ENCODE data around the gene DSTYK.

Gene DSTYK, protein sequence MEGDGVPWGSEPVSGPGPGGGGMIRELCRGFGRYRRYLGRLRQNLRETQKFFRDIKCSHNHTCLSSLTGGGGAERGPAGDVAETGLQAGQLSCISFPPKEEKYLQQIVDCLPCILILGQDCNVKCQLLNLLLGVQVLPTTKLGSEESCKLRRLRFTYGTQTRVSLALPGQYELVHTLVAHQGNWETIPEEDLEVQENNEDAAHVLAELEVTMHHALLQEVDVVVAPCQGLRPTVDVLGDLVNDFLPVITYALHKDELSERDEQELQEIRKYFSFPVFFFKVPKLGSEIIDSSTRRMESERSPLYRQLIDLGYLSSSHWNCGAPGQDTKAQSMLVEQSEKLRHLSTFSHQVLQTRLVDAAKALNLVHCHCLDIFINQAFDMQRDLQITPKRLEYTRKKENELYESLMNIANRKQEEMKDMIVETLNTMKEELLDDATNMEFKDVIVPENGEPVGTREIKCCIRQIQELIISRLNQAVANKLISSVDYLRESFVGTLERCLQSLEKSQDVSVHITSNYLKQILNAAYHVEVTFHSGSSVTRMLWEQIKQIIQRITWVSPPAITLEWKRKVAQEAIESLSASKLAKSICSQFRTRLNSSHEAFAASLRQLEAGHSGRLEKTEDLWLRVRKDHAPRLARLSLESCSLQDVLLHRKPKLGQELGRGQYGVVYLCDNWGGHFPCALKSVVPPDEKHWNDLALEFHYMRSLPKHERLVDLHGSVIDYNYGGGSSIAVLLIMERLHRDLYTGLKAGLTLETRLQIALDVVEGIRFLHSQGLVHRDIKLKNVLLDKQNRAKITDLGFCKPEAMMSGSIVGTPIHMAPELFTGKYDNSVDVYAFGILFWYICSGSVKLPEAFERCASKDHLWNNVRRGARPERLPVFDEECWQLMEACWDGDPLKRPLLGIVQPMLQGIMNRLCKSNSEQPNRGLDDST

GRCh38 chr1:205211169-205211838 lies at the start of gene DSTYK:
TSS of gene DSTYK (minus strand) at chr1:205211702. CDS start at chr1:205211535, 167 bp downstream.
- DNase-seq, result peak; percentile 93

- no peak for DNase-seq
Observed at GRCh38 chr1:205259998-205260397, 48.5 kb upstream of the DSTYK start.

- DNase-seq, result no peak
Observed at GRCh38 chr1:205259324-205259832, 47.9 kb upstream of the DSTYK start.

DNA sequence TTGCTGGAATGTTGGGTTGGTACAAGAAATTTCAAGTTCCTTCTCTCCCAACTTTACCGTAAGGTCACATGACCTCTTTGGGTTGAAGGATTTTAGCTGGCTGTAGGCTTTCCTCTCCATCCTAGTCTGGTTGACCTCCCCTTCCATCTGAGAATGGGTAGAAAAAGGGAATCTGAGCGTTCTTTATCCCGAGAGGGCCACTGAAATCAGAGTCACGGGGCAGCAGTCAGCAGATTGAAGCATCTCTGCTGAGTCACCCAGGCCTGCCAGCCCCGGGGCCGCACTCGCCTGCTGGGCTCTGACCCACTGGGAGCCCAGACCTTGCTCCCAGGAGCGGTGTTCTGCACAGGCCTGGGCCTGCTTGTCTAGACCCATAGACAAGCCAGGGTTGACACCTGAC lies 47.2 kb upstream of the DSTYK start:
- DNase-seq, result no peak

GRCh38 chr1:205258261-205258691 lies 46.8 kb upstream of the DSTYK start:
- no peak for DNase-seq

DNA sequence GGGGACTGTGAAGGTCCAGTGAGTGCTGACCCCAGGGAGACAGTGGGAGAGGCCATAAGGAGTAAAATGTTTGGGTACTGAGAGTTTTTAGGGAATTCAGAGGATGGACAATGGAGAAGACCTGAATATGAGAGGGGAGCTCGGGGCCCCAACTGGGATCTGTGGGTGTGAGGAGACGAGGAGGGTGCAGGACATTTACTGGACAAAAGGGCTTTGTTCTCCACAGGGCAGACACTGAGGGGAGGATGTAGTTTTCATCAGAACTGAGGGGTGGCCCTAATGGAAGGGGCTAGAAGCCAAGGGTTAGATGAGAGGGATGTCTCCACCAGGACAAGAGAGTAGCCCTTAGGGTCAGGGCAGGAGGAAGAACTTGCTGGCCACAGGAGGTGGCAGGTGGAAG lies 46.2 kb upstream of the DSTYK start:
- DNase-seq, result no peak

DNA sequence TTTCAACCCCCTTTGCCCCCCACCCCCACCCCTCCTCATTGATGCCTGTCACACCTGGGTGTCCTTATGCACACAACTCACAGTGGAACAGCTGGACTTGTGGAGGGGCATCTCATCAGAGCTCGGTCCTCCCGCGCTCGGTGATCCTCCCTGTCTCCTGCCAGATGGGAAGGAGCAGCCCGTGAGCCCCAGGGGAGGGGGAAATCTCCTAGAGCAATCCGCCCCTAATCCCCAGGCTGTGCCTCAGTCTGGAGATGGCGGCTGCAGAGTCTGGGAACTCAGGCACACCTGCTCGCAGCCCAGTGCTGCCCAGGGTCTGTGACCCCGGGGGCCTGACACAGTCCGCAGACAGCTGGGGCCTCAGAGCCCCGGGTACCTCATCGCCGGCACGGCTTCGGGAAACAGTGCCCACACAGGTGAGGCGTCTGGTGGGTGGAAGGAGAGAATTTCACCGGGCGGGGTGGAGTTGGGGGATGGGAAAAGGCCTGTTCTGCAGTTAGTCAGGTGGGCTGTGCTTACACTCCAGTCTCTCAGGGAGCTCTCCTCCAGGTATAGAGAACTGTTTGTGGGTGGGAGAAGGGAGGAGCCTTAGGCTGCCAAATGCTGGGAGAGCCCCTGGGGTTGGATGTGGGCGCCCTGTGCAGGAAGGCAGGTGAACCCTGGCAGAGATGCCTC lies 45.6 kb upstream of the DSTYK start:
- no peak for DNase-seq

- peak; percentile 73 for DNase-seq
Observed at GRCh38 chr1:205255941-205256780, 44.7 kb upstream of the DSTYK start.

DNA sequence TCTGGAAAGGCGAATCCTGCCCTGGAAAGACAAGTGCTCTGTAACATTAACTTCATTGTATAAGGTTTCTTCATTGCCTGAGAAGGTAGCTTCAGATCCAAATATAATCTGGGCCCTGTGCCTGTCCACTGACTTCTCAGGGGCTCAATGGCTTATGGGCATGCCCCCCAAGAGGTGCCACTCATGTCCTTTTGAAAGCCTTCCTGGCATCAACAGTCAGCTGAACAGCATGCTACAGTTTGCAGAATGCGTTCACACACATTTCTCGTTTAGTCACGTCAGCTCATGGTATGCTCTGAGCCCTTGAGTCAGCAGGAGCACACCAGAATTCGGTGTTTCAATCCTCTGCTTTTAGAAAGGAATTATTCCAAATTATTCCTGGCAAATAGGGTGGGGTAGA lies 40.1 kb upstream of the DSTYK start:
- DNase-seq, result no peak

DNA sequence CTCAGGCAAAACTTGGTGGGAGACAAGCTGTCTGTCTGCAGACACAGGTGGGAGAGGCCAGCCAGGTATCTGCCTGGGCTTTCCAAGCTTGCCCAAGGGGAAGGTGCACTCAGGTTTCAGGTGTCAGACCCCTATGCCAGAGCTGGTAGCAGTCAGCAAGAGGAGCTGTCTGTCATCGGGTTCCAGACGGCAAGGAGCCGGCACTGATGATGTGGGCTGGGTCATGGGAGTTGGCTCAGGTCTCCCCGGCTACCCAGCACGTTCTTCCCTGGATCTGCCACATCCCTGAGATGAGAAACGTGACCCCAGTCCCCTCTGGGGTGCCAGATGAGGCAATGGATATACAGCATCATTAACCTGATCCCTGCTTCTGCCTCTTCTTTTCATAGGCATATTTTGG lies 39.2 kb upstream of the DSTYK start:
- no peak for DNase-seq

GRCh38 chr1:205249651-205250050 lies 38.1 kb upstream of the DSTYK start:
- no peak for DNase-seq

- no peak for DNase-seq
Observed at GRCh38 chr1:205248793-205249601, 37.5 kb upstream of the DSTYK start.

DNA sequence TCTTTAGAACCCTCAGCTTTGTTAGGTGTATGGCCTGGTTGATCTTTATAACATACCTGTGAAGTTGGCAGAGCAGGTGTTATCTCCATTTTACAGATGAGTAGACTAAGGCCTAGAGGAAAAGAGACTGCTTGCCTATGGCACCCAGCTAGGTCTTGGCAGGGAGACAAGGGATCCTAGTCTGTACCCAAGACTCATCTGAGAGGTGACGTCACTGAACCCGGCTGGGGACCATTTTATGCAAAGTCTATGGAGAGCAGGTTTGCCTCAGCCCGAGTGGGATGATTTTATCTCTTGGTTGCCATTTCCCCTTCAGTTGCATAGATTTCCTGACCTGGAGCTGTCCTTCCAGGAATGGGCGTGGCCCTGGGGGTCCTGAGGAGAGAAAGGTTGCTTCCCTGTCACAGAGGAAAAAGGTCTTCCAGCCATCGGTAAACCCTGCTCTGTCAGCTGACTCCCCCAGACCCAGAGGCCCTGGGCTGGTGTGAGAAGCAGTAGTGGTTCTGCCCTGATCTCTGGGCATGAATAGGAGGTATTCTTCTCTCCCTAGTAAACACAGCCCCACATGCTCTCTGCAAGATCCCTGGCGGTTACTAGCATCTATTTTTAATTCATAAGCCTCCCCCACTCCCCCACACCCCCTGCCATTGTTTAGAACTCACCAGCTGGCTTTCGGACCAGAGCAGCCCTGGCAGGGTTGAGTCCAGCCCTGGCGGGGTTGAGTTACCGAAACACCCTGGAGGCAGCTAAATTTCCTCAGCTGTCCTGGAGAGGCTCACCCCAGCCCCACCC lies 35.8 kb upstream of the DSTYK start:
- DNase-seq, result no peak

DNA sequence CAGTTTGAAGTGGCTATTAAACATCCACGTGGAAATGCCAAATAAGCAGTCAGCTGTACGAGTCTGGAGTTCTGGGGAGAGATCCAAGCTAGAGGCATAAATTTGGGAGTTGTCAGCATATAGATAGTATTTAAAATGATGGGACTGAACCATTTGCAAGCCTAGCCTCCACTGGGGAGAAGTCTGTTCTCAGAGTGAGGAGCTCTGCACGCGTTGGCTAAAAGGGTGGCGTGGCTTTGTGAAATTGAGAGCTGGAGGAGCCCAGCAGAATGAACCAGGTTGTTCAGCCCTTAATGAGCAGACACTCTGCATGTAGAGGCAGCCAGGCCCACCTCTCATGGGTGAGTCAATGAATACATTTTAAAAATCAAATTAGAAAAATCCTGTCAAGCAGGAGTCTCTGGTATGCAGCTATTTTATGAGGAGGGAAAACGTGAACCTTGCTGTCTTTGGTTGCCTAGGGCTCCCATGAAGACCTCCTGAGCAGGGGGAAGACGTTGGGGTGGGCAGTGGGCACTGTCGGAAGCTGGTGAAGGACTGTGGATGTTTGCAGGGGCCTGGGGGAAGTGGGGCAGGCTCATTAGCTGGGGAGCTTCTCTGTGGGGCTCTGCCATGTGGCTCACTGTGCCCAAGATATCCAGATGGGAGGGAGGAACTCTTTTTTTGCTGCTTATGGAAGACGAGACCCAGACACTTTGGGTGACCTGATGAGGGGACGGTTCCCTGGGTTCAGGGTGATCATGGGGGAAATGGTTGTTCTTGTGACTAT lies 35.0 kb upstream of the DSTYK start:
- DNase-seq, result no peak

GRCh38 chr1:205245096-205245495 lies 33.6 kb upstream of the DSTYK start:
- DNase-seq, result no peak

DNA sequence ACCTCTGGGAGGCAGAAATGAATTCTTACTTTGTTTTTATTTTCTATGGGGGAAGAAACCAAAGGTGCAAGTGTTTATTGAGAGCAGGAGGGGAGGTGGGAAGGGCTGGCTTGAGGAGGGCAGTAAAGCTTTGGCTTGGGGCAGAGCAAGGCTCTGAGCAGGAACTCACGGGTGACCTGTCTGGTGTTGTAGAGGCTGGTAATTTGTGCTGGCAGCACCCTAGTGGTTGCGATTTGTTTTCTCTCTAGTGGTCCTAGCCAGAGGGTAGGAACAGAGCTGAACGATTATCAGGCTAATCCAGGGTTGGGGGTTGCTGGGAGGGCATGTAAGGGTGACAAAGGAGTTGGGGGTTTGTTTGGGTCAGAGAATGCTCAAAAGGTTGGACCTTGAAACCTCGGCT lies 32.9 kb upstream of the DSTYK start:
- DNase-seq, result no peak

- DNase-seq, result no peak
Observed at GRCh38 chr1:205243350-205244191, 32.1 kb upstream of the DSTYK start.
